ENCODE measurements around the gene MSANTD3. TPM values are rescaled to one million over a fixed set of nuclear protein-coding genes. Genes with fewer than 3 reads are reported as not detected.
A peak's percentile ranks its signal among the peaks of the same experiment; 100 is the strongest.
"Not testable (repeated sequence)": the region's sequence is repeated elsewhere in the genome, so short reads cannot be mapped to it uniquely, and the experiment has no call there.

The MSANTD3 gene
- total and polyA plus RNA-seq, 2 of the 13 experiments (the other 11 are each of a cell fraction or from before 2014, with no cell fraction given): 10.1 to 19.2 TPM

DNA sequence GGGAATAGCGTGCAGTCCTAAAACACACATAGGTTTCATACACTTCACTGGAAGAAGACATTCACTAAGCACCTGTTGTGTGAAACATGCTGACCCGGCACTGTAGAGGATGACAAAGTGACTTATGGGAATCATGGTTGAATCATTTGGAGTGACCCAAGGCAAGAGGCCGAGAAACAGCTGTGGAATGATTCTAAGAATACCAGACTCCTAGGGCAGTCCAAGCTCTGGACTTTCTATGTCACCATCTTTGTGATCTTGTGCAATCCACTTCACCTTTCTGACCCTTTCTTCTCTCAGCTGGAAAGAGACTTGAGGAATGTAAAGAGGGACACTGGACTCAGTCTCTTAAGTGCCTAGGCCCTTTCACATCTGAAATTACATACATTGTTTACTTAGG lies 13.1 kb downstream of the MSANTD3 start (continued):
- TF ChIP-seq, protein P1, sequence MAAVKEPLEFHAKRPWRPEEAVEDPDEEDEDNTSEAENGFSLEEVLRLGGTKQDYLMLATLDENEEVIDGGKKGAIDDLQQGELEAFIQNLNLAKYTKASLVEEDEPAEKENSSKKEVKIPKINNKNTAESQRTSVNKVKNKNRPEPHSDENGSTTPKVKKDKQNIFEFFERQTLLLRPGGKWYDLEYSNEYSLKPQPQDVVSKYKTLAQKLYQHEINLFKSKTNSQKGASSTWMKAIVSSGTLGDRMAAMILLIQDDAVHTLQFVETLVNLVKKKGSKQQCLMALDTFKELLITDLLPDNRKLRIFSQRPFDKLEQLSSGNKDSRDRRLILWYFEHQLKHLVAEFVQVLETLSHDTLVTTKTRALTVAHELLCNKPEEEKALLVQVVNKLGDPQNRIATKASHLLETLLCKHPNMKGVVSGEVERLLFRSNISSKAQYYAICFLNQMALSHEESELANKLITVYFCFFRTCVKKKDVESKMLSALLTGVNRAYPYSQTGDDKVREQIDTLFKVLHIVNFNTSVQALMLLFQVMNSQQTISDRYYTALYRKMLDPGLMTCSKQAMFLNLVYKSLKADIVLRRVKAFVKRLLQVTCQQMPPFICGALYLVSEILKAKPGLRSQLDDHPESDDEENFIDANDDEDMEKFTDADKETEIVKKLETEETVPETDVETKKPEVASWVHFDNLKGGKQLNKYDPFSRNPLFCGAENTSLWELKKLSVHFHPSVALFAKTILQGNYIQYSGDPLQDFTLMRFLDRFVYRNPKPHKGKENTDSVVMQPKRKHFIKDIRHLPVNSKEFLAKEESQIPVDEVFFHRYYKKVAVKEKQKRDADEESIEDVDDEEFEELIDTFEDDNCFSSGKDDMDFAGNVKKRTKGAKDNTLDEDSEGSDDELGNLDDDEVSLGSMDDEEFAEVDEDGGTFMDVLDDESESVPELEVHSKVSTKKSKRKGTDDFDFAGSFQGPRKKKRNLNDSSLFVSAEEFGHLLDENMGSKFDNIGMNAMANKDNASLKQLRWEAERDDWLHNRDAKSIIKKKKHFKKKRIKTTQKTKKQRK (IDR thresholded peaks at IDR 0.05; ENCODE audit: low read length): no peak
- TF ChIP-seq, protein P2, sequence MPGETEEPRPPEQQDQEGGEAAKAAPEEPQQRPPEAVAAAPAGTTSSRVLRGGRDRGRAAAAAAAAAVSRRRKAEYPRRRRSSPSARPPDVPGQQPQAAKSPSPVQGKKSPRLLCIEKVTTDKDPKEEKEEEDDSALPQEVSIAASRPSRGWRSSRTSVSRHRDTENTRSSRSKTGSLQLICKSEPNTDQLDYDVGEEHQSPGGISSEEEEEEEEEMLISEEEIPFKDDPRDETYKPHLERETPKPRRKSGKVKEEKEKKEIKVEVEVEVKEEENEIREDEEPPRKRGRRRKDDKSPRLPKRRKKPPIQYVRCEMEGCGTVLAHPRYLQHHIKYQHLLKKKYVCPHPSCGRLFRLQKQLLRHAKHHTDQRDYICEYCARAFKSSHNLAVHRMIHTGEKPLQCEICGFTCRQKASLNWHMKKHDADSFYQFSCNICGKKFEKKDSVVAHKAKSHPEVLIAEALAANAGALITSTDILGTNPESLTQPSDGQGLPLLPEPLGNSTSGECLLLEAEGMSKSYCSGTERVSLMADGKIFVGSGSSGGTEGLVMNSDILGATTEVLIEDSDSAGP (CRISPR knock-in tag; IDR thresholded peaks at IDR 0.05; ENCODE audit: borderline replicate concordance): no peak
- peak; percentile 56 for TF ChIP-seq CEBPB (IDR thresholded peaks at IDR 0.05; ENCODE audit: borderline replicate concordance, low read depth, low read length)

DNA sequence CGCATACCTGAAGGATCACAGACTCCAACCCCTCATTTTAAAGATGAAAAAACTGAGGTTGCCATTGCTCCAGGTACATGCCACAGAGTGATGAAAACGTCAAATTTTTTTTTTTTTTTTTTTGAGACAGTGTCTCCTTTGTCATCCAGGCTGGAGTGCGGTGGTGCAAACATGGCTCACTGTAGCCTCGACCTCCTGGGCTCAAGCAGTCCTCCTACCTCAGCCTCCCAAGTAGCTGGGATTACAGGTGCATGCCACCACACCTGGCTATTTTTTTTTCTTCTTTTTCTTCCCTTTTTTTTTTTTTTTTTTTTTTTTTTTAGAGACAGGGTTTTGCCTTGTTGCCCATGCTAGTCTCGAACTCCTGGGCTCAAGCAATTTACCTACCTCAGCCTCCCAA lies 13.5 kb downstream of the MSANTD3 start:
- WGBS (ENCODE audit: low lambda C conversion rate): 68% methylated on average over 5 of the region's 5 CpGs
- H3K27me3 ChIP-seq (ENCODE audit: control insufficient read depth in 1 of 2, insufficient read depth in 2 of 2, low read length in 2 of 2); H3K9ac ChIP-seq (ENCODE audit: insufficient read depth, low read depth, low read length); in situ Hi-C loops (cut with HindIII; ENCODE audit: extremely low pct_ligation_motif_present, low pct_unique_long_range_greater_than_20kb); ATAC-seq; H3K79me2 ChIP-seq (ENCODE audit: insufficient read depth, low read length); BruUV-seq (replicated peaks); DNase-seq (ENCODE audit: low spot score); H3K36me3 ChIP-seq (replicated peaks in 1 of 2; ENCODE audit: control insufficient read depth in 1 of 2, insufficient read depth in 2 of 2, low read length in 2 of 2); H3K9me3 ChIP-seq (ENCODE audit: low read length); FAIRE-seq; intact Hi-C loops (cut with micrococcal nuclease; ENCODE audit: unreplicated experiment); H3K4me2 ChIP-seq (ENCODE audit: low read depth, low read length); H3K4me3 ChIP-seq (replicated peaks in 1 of 3; ENCODE audit: insufficient read depth in 1 of 3, low read depth in 2 of 3, low read length in 3 of 3); H2AFZ ChIP-seq (ENCODE audit: low read length); CTCF ChIA-PET (ENCODE audit: low intra/inter-chr PET ratio, low total read pairs); H4K20me1 ChIP-seq (ENCODE audit: insufficient read depth, low read length); H3K27ac ChIP-seq (ENCODE audit: extremely low read length, insufficient read depth, low read length): not testable (repeated sequence)
- TF ChIP-seq, protein P3, sequence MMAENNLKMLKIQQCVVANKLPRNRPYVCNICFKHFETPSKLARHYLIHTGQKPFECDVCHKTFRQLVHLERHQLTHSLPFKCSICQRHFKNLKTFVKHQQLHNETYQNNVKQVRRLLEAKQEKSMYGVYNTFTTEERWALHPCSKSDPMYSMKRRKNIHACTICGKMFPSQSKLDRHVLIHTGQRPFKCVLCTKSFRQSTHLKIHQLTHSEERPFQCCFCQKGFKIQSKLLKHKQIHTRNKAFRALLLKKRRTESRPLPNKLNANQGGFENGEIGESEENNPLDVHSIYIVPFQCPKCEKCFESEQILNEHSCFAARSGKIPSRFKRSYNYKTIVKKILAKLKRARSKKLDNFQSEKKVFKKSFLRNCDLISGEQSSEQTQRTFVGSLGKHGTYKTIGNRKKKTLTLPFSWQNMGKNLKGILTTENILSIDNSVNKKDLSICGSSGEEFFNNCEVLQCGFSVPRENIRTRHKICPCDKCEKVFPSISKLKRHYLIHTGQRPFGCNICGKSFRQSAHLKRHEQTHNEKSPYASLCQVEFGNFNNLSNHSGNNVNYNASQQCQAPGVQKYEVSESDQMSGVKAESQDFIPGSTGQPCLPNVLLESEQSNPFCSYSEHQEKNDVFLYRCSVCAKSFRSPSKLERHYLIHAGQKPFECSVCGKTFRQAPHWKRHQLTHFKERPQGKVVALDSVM (CRISPR knock-in tag; IDR thresholded peaks at IDR 0.05): peak; percentile 56; the same call in 1 of the 2 replicates
- H3K4me1 ChIP-seq (ENCODE audit: insufficient read depth, low read length): peaks cover 21% of the 10 kb centered on the region
- POLR2A ChIA-PET: interaction anchor here (0.8 kb wide), 1 partner anchor 88 kb away, joined by 3 read pairs; the partner anchor contains the start of gene TEX10
